Caki2 (cell line): ENCODE measurements around the gene VPS45. TPM values are rescaled to one million over a fixed set of nuclear protein-coding genes. Genes with fewer than 3 reads are reported as not detected.

ENCODE experiments used
- total RNA-seq: library from RNA; depleted of rRNA; stranded (reverse); fragments of >200 nt; shearing (Covaris generic); gene quantifications from 2 replicates; pipeline ENCODE4 v1.2.3, GENCODE V29; 2014; ENCODE audit warnings: low replicate concordance; rRNA removed

The VPS45 gene
- total RNA-seq, 1 experiment from 2014 or later, result 15.6 TPM

Other genes with a start within 250 kb of the VPS45 start
- gene BOLA1, start 168.2 kb upstream of the VPS45 start, total RNA-seq, result 33.7 and 67.6 TPM in 2 replicates
- 0.09 TPM in 1 of 2 replicates, not detected in the other for gene SV2A, start 149.9 kb upstream of the VPS45 start, total RNA-seq
- gene SF3B4, start 140.0 kb upstream of the VPS45 start, total RNA-seq, result 28.3 and 30.6 TPM in 2 replicates
- gene MTMR11, start 130.9 kb upstream of the VPS45 start, total RNA-seq, result 12.9 and 13.8 TPM in 2 replicates
- 4.0 and 16.5 TPM in 2 replicates for gene OTUD7B, start 57.0 kb upstream of the VPS45 start, total RNA-seq
- 4.0 and 8.0 TPM in 2 replicates for gene PLEKHO1, start 82.1 kb downstream of the VPS45 start, total RNA-seq
- gene ANP32E, start 168.3 kb downstream of the VPS45 start, total RNA-seq, result 15.2 and 16.0 TPM in 2 replicates
- gene CA14, start 190.0 kb downstream of the VPS45 start, total RNA-seq, result not detected in 2 replicates
- 160 and 210 TPM in 2 replicates for gene APH1A, start 201.2 kb downstream of the VPS45 start, total RNA-seq
- gene C1orf54, start 205.0 kb downstream of the VPS45 start, total RNA-seq, result 2.9 TPM in 1 of 2 replicates, not detected in the other
- 10.3 and 15.3 TPM in 2 replicates for gene CIART, start 214.8 kb downstream of the VPS45 start, total RNA-seq
- 59.3 and 86.8 TPM in 2 replicates for gene MRPS21, start 226.1 kb downstream of the VPS45 start, total RNA-seq